ENCODE results near the gene PROK1.

- TF ChIP-seq CTCF (IDR thresholded peaks at IDR 0.05; ENCODE audit: low read length) (no peak), EZH2 (IDR thresholded peaks at IDR 0.05; ENCODE audit: borderline replicate concordance, low read length) (no peak)
These were observed 47.1 kb upstream of the PROK1 start for GRCh38 chr1:110403805-110404204.
